ENCODE data around the gene PPP1R8. TPM values are rescaled to one million over a fixed set of nuclear protein-coding genes. Genes with fewer than 3 reads are reported as not detected.
"Not testable (repeated sequence)": the region's sequence is repeated elsewhere in the genome, so short reads cannot be mapped to it uniquely, and the experiment has no call there.

PPP1R8 gene
- total RNA-seq, 1 donor from 2014 or later, result 27.4 TPM

DNA sequence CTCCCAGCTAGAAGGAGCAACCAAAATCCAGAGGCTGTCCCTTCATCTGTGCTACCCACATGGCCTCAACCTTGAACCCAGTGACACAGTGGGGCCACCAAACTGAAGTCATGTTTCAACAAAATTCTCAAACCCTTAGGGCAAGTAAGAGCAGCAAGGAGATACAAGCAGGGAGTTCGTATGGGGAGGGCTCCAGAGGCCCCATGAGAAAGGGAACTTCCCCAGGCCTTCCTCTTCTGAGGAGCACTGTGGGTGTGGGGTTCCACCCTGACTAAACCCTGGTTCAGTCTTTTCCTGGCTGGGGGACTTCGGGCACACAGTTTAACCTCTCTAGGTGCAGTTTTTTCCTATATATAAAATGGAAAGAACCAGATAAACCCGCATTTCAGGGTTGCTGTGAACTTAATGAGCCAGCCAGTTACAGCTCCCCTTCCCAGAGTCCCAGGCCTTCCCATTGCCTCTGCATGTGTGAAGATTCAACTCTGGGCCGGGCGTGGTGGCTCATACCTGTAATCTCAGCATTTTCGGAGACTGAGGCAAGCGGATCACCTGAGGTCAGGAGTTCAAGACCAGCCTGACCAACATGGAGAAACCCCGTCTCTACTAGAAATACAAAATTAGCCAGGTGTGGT, 33.8 kb downstream of the PPP1R8 start:
- no peak overlapping the region for H3K4me3 ChIP-seq (ENCODE audit: low read depth, low read length)
- TF ChIP-seq, protein P1, sequence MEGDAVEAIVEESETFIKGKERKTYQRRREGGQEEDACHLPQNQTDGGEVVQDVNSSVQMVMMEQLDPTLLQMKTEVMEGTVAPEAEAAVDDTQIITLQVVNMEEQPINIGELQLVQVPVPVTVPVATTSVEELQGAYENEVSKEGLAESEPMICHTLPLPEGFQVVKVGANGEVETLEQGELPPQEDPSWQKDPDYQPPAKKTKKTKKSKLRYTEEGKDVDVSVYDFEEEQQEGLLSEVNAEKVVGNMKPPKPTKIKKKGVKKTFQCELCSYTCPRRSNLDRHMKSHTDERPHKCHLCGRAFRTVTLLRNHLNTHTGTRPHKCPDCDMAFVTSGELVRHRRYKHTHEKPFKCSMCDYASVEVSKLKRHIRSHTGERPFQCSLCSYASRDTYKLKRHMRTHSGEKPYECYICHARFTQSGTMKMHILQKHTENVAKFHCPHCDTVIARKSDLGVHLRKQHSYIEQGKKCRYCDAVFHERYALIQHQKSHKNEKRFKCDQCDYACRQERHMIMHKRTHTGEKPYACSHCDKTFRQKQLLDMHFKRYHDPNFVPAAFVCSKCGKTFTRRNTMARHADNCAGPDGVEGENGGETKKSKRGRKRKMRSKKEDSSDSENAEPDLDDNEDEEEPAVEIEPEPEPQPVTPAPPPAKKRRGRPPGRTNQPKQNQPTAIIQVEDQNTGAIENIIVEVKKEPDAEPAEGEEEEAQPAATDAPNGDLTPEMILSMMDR (conservative IDR thresholded peaks at IDR 0.05; ENCODE audit: low read depth, low read length), result no peak
- no peak for DNase-seq (ENCODE audit: low read depth)

GRCh38 chr1:27865821-27866220, 35.2 kb downstream of the PPP1R8 start:
- no peak overlapping the region for H3K4me3 ChIP-seq (ENCODE audit: low read depth, low read length)
- TF ChIP-seq, protein P1 (conservative IDR thresholded peaks at IDR 0.05; ENCODE audit: low read depth, low read length), result no peak
- no peak for DNase-seq (ENCODE audit: low read depth)

DNA sequence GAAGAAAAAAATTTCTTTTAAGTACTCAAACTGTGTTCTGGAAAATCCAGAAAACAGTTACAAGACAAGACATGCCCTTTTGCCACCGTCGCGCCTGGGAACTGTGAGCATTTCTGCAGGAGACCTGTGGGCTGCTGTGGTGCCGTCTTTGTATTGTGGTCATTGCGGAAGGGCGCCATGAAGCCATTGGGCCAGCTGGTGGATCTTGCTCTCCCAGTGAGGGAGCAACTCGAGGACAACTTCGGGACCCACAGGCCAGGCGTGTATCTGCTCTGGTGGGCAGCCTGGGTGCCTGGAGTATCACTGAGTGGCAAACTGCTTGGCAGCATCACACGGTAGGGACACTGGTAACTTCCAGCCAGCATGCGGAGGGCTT, 38.0 kb downstream of the PPP1R8 start:
- DNase-seq (ENCODE audit: low read depth), result no peak
- TF ChIP-seq, protein P1 (conservative IDR thresholded peaks at IDR 0.05; ENCODE audit: low read depth, low read length), result no peak
- no peak overlapping the region for H3K4me3 ChIP-seq (ENCODE audit: low read depth, low read length)

GRCh38 chr1:27868932-27869718, 38.5 kb downstream of the PPP1R8 start:
- TF ChIP-seq, protein P1 (conservative IDR thresholded peaks at IDR 0.05; ENCODE audit: low read depth, low read length), result no peak
- no peak overlapping the region for H3K4me3 ChIP-seq (ENCODE audit: low read depth, low read length)
- no peak for DNase-seq (ENCODE audit: low read depth)

DNA sequence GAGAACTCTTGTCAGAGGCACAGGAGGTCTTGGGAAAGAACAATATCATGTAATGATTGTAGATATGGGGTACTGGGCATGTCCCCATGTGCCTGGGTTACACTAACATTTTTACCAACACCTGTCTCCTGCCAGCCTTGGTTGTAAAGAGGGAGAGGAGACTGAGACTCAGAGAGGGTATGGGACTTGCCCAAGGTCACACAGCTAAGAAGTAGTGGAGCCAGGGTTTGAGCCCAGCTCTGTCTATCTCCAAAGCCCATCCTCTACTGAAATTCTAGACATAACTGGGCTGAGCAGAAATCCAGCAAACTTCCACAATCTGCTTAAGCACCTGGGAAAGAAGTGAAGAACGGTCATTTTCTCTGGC, 39.1 kb downstream of the PPP1R8 start:
- no peak overlapping the region for H3K4me3 ChIP-seq (ENCODE audit: low read depth, low read length)
- TF ChIP-seq, protein P1 (conservative IDR thresholded peaks at IDR 0.05; ENCODE audit: low read depth, low read length), result no peak
- DNase-seq (ENCODE audit: low read depth), result no peak

DNA sequence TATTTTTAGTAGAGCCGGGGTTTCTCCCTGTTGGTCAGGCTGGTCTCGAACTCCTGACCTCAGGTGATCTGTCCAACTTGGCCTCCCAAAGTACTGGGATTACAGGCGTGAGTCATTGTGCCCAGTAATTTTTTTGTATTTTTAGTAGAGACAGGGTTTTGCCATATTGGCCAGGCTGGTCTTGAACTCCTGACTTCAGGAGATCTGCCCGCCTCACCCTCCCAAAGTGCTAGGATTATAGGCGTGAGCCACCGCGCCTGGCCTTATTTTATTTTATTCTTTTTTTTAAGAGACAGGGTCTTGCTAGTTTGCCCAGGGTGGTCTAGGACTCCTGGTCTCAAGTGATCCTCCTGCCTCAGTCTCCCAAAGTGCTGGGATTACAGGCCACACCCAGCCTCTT, 40.5 kb downstream of the PPP1R8 start:
- not testable (repeated sequence) for H3K4me3 ChIP-seq (ENCODE audit: low read depth, low read length); DNase-seq (ENCODE audit: low read depth)

DNA sequence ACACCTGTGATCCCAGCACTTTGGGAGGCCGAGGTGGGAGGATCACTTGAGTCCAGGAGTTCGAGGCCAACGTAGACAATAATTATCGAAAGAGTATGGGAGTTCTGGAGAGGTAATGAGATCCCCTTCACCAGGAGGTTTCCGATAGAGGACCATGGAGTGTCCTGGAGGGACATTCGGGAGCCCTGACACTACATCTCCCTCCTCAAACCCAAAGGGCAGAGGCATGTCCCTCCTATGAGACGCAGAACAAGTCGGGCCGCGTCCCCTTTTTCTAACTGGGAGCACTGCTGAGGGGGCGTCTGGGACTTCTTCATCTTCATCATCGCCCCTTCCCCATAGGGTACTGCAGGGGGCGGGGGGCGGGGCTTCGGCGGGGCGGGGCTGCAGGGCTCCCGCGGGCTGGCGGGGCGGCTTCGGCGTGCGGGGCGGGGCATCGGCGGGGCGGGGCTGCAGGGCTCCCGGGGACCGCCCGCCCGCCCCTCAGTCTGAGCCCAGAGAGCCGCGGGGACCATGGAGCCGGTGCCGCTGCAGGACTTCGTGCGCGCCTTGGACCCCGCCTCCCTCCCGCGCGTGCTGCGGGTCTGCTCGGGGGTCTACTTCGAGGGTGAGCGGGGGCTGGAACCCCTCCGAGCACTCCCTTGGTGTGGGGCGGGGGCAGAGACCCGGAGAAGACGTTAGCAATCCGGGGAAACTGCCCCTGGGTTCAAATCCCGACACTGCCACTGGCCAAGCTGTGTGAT, 41.6 kb downstream of the PPP1R8 start, which contains the start of gene THEMIS2:
TSS of gene THEMIS2 (plus strand) at position 486 of the 743 bp plus-strand sequence. CDS start at position 514, 28 bp downstream.
- H3K4me3 ChIP-seq (ENCODE audit: low read depth, low read length), result peak within 1 kb of the TSS; percentile 88
- TF ChIP-seq, protein P1 (conservative IDR thresholded peaks at IDR 0.05; ENCODE audit: low read depth, low read length), result no peak
- DNase-seq (ENCODE audit: low read depth), result no peak
